GM21576 (cell line): Measurements from ENCODE around the gene OGFOD3.

Experiments used
- ATAC-seq: cut with Tn5 transposase; IDR thresholded peaks from one replicate; pipeline ENCODE4 v1.9.1; 2021; ENCODE audit warnings: mild to moderate bottlenecking, moderate library complexity; ENCODE audit not compliant: unreplicated experiment

OGFOD3 gene

DNA sequence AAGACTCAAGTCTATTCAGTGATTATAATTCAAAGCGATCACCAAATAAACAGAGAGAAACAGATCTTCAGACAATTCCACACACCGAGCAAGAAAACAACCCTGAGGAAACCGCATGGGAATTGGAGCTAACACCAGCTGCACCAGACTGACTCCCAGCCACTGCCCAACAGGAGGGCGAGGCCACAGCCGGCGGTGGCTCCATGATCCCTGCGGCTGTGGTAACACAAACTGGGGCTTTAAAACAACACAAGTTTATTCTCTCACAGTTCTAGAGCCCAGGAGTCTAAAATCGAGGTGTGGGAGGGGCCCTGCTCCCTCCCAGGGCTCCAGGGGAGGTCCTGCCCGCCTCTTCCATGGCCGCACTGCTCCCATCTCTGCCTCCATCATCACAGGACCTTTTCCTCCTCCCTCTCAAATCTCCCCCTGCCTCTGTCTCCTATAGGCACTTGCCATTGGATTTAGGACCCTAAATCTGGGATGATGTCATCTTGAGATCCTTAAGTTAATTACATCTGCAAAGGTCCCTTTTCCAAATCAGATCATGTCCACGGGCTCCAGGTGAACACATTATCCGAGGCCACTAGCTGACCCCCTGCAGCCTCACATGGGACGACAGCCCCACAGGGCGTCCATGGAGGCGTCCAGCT lies 10.0 kb downstream of the OGFOD3 start:
- no peak for ATAC-seq

DNA sequence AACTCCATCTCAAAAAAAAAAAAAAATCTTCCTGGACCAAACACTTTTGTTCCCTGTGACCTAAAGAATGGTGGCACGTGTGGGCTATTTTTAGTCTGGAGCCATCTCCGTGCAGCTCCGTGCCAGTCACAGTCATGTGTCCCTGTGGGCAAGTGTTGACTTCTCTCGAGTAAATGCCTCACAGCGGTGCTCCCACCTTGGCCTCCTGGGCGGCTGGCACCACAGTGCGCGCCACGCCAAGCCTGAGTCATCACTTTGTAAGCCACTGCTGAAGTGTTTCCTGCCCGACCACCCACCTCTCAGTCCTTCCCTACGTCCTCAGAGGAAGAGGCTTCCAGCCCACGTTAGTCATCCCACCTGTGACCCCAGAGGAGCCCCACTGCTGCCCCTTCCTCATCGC lies 11.1 kb downstream of the OGFOD3 start:
- ATAC-seq: no peak

DNA sequence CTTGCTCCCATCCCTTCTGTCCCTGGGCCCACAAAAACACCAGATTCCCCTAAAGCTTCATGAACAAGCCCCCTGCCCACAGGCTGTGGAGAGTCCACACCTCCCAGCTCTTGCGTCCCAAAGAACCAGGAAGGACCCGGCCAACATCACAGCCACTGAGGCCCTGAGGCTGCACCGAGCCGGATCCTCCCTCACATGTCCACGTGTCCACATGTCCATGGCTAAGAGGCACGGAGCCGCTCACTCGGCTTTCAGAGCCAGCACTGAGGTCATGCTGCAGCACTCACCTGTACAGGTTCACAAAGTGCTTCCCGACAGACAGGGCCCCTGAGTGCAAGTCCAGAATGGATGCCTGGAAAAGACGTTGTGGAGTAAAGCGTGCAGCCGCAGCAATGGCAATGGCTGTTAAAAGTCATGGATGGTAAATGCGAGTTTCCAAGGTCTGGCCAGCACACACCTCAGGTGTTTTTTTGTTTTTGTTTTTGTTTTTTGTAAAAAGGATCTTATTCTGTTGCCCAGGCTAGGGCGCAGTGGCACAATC lies 12.2 kb downstream of the OGFOD3 start:
- no peak for ATAC-seq

DNA sequence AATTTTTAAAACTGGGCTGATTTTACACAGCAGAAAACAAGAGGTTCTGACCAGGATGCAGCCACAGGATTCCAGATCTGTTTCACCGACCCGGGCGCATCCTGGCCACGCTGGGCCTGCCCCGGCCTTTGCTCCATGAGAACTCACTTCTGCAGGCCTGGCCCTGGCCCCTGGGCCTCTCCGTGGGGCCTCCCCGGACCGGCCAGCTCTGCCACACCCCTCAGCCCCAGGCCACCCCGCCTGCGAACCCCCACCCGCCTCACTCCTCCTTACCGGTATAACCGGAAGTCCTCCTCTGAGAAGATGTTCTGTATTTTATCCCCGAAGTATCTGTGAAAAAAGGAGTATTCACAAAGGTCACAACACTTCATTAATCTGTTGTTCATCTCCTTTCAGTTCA lies 13.3 kb downstream of the OGFOD3 start:
- ATAC-seq: no peak

DNA sequence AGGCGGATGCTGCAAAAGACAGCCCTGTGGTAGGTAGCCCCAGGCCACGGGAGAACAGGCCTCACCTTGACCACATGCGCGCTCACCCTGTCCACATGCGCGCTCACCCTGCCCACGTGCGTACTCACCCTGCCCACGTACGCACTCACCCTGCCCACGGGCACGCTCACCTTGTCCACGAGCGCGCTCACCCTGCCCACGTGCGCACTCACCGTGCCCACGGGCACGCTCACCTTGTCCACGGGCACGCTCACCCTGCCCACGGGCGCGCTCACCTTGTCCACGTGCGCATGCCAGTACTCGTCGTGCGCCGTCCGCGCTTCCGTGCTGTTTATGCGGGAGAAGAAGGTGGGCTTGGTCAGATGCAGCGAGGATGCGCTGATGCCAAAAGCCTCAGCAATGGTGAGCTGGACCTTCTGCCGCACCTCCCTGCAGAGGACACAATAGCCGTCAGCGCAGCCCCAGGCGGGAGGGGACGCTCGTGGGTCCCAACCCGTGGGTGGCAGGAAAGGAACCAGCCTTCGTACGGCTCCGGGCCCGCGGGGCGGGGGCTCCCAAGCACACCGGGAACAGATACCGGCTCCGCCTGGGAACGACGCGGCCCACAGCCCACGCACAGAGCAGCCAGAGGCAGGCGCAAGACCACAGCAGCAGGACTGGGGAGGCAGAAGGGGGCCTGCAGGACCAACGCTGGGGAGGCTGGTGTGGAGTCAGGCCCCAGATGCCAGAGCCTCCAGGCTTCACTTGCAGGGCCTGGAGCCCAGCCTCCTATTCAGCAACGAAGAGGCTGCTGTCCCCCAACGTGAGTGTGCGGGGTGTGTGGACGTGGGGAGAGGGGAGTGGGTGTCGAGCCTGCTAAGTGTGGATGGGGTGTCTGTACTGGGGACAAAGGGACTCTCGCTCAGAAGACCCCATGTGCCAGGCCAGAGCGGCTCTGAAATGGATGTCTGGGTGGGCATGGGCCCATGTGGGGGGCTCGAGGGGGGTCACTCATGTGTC lies 14.4 kb downstream of the OGFOD3 start:
- ATAC-seq: no peak

DNA sequence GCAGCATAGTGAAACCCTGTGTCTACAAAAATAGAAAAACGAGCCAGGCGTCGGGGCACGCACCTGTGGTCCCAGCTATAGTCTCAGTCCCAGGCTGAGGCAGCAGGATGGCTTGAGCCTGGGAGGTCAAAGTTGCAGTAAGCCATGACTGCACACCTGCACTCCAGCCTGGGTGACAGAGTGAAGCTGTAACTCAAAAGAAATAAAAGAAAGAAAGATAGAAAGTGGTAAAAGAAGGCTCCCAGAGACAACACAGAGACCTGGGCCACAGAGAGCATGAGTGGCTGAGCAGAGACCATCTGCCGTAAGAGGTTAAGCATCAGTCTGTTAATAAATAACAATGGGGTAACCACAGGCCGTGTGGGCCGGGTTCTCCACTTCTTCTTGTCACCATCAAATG lies 15.5 kb downstream of the OGFOD3 start:
- ATAC-seq: no peak

DNA sequence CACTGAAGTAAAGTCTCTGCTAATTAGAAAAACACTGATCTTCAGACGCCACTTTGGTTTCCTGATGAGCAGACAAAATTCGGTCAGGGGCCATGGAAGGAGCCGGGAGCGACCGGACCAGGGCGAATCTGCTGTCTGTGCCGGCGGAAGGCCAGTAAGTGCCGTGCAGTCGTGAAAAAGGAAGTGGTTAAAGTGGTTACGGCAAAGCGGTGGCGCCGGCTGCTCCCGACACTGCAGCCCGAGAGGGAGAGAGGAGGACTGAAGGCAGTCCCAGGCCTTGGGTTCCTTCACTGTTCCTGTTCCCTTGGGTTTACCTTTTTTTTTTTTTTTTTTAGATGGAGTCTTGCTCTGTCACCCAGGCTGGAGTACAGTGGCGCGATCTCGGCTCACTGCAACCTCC lies 17.6 kb downstream of the OGFOD3 start:
- ATAC-seq: peak; percentile 55

DNA sequence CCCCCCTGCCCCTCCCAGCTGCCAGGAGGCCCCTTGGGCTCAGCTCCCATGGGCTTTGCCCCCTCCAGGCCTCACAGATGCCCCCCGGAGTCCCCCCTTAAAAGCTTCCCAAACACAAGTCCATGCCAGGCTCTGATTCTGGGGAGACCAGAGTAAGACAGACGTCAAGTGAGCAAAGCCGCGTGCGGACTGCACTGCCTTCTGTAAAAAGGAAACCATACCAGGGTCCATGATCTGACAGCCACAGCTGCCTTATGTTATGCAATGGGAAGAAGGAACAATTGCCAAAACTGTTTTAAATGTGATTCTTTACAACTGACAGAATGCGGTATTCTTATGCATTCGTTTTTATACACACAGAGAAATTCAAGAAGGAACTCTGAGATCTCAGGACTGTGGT lies 18.2 kb downstream of the OGFOD3 start:
- no peak for ATAC-seq

DNA sequence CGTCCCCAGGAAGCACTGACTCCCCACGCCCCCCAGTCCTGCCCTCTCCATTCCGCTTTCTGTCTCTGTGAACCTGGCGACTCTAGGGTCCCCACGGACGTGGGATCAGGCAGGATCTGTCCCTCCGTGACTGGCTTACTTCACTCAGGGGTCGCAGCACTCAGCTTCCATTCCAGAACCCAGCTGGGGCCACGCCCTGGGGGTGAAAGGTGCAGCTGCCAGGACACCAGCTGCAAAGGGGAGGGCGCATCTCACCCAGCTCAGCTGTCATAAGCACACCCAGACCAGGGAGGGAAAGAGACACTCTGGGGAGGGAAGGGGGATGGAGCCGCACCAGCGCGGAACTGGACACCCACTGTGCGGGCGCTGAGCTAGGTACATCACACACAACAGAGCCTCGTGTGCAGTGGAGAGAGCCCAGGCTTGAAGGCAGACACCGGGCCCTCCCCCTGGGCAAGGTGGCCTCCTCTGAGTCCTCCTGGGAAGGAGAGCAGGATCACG lies 18.7 kb downstream of the OGFOD3 start:
- ATAC-seq: no peak

DNA sequence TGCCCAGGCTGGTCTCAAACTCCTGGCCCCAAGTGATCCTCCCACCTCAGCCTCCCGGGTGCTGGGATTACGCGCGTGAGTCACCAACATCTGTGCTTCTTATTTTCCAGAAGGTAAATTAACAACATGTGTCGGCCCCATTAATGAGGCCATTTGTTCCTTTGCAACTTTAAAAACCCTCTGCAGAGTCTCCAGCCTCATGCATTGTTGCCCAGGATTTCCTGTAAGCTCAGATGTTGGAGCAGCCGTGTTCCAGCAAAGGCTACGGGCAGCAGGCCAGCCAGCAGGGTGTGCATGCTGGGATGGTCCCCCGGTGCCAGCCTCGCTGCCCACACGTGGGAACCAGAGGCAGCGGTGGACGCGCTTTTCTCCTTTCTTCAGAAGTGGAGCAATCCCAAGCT lies 19.3 kb downstream of the OGFOD3 start:
- no peak for ATAC-seq

DNA sequence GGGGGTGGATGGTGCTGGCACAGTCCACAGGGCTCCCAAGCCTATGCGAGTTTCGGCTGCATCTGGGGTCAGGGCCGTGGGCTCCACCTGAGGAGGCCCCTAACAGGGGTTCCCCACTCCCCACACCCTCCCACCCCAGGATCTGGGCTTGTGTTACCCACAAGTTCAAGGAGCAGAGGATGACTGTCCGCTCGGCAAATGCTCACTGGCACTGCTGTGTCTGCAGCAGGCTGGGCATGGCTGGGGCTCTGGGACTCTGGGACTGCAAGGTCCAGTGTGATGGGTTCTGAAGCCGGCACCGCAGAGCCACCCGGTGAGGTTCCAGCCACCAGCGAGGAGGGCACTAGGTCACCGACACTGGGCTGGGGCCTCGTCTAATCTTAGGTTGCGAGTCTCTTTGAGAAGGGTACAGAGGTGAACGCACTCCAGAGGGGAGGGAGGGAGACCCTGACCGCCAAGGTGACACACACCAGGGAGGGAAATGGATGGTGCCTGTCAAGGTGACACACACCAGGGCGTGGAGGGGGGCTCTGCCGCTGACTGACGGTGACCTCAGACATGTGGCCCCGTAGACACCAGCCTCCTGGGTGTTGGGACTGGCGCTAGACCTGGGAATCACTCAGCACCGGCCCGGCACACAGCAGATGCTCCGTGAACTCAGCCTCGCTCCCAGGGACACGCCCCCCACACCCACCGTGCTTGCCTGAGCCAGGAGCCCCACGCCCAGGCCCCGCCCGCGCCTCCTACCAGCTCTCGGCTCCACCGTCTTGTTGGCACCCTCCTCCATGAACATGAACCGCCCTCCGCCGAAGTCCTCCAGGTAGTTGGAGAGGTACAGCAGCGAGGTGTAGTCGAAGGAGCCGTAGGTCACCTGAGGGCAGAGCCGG lies 20.7 kb downstream of the OGFOD3 start:
- no peak for ATAC-seq

DNA sequence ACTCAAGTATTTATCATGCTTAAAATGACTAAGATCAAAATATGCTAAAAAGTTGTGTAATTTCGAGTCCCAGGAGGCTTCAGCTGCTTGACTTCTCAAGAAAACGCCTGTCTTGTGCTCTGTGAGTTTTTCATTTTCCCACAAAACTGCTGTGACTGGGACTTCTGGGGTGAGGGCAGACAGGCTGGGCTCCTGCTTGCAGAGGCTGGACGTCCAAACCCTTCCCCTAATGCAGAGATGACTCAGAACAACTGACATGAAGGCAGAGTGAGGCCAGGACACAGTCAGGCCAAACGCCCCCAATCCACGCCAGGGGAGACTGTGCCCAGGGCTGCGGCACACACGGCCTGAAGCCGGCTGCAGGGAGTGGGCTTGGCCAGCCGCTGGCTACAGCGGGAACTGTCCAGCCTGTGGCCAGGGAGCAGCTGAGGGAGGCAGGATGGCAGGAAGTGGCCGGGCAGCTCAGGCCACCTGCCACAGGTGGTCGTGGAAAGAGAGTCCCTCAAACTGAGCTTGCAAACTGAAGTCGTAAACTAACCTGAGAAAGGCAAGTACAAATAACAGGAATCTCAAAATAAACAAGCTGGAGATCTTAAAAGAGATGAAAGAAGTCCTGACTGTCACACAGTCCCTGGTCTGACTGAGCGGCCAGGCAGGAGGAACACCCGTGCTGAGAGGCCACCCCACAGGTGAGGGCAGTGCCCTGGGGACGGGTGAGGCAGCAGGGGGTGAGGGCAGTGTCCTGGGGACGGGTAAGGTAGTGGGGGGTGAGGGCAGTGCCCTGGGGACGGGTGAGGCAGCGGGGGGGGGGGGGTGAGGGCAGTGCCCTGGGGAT lies 21.6 kb downstream of the OGFOD3 start:
- ATAC-seq: no peak

DNA sequence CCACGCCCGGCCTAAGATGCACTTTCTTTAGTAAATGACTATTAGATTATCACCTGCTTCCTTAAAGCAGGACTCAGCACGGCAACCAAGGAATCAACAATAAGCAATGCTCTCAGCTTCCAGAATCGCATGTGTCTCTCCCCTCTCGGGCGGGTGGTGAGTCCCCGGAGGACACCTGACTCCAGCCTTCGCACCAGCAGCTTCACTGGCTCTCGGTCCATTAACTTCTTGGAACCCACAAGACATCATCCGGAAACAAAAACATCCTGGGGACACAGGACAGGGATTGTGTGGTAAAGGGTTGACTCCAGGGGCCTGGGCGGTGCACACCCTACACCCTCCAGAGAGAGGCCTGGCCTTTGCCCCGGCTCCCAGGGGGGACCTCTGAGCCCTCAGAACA lies 24.1 kb downstream of the OGFOD3 start:
- ATAC-seq: no peak

DNA sequence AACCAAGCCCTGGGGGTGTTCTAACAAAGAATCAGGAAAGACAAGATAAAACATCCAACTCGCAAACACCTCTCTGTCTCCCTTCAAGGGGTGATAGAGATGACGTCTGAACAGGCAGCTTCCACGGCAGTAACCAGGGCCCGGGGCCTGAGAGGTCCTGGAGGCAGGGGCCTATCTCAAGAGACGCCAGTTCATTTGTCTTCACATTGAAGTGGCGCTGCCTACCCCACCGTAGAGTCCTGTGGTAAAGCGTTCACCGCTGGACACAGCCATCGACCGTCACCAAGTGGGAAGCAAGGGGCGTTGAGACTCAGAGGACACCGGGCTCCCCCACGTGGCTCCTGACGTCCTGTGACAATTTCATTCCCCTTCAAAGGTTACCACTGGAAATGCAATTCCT lies 25.4 kb downstream of the OGFOD3 start:
- ATAC-seq: no peak

DNA sequence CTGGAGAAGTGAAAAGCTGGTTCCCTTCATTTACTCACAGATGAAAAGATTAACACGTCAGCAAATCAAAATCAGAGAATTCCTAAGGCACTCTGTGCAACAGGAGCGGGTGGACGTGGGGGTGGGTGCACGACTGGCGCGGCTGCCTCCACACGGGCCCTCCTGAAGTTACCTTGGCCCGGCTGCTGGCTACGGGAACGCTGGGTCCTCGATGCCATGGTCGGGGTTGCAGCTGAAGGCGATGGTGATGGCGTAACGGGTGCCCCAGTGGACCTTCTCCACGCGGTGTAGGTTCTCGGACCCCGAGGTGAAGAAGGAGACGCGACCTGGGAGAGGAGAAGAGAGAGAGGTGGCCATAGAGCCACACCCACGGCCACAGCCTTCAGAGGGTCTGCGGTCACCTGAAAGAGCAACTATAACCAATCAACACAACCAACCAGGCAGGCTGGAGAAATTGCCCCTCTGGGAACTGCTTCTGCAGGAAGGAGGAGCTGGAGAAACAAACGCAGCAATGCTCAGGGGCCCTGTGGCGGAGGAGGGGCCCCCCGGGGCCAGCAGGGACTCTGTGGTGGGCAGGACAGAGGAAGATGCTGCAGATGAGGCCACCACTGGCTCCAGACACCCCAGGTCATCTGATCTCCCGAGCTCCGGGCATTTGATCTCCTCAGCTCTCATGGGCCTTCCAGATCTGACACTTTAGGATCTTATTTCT lies 26.0 kb downstream of the OGFOD3 start:
- no peak for ATAC-seq

DNA sequence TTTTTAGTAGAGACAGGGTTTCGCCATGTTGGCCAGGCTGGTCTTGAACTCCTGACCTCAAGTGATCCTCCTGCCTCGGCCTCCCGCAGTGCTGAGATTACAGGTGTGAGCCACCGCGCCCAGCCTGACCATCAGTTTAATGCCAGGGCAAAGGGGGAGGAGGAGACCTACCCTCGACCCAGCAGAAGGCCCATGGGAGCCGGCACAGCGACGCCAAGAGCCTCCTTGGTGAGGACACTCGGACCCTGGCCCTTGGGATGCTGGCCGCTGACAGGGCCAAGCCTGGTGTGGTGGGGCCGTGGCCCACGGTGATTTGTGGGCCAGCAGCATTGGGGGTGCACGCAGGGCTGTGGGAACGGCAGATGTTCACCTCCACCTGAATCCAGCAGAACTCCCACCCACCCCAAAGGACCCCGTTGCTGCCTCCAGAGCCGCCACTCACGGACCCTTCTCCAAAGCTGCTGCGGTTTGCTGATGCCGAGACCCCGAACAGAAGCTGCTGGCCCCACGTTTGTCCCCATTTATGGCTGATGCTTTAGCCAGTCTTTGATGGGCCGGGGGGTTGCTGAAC lies 26.8 kb downstream of the OGFOD3 start:
- ATAC-seq: no peak

DNA sequence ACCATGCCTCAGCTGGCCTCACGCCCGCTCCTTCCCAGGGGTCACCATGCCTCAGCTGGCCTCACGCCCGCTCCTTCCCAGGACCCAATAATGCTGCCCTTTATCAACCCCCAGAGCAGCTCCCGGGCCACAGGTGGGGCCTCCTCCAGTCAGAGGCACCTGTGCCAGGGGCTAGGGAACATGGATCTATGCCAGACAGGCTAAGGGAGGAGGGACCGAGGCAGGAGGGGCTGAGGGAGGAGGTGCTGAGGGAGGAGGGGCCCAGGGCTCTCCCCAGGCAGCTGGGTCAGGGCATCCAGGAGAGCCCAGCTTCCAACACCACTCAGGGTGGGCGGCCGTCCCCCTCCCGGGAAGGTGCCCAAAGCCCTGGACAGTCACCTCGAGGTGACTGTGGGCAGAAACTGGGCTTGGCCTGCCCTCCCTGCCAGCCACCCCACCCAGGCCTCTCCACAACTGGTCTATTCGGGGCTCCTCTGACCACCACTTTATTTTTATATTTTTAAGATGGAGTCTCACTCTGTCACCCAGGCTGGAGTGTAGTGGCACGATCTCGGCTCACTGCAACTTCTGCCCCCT lies 27.4 kb downstream of the OGFOD3 start:
- ATAC-seq: no peak

DNA sequence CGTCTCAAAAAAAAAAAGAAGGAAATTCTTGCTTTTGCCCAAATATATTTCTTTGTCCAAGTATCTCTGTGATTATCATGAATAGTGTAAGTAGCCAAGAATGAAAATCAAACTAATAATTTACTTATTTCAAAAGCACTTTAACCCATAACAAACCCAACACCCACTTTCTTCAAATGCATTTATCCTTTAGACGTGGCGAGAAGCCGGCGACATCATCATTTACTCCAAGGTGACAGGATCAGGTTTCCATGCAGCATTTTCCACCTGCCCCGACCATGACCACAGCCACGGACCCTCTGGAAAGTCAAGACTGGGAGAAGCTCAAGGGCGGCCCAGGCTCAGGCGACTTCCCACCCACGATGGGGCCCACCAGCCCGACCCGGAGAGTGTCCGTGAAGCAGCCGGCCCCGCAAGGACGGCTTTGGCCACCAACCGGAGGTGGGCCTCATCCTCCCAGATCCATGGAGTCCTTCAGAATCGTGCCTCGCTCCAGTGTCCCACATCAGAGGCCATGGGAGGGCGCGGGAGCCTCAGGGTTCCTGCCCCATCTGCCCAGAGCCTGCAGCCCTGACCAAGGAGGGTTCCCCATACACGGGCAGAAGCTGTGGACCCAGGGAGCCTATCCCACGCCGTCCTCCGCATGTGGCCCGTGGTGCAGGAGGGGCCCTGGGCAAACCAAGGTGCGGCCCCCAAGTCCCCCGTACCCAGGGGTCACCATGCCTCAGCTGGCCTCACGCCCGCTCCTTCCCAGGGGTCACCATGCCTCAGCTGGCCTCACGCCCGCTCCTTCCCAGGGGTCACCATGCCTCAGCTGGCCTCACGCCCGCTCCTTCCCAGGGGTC lies 28.1 kb downstream of the OGFOD3 start:
- ATAC-seq: no peak
